Peyer's patch (tissue), 4 donors: ENCODE measurements around the gene DEFB129. TPM values are rescaled to one million over a fixed set of nuclear protein-coding genes. Genes with fewer than 3 reads are reported as not detected.

Experiments used
- DNase-seq, 3 donors: peaks; one replicate each; pipeline ENCODE4 v3.0.0-alpha.2; 2017 to 2019
- H3K27ac ChIP-seq, 4 donors: fragments of 200-600 bp; sonication (generic); one replicate each; pipeline ENCODE4 v1.5.1; 2016 to 2019
- H3K27me3 ChIP-seq, 2 donors: fragments of 200-600 bp; sonication (generic); one replicate each; pipeline ENCODE4 v1.5.1; 2019
- H3K36me3 ChIP-seq, 3 donors: fragments of 200-600 bp; sonication (generic); one replicate each; pipeline ENCODE4 v1.5.1; 2016 to 2019
- H3K4me1 ChIP-seq, 4 donors: fragments of 200-600 bp; sonication (generic); one replicate each; pipeline ENCODE4 v1.5.1; 2016 to 2019
- H3K4me3 ChIP-seq, 4 donors: fragments of 200-600 bp; sonication (generic); 1 replicate in 3 of 4; 2 replicates in 1 of 4; pipeline ENCODE4 v1.5.1; 2016 to 2019; ENCODE audit warnings: mild to moderate bottlenecking in 1 of 4
- H3K9me3 ChIP-seq, 4 donors: fragments of 200-600 bp; sonication (generic); one replicate each; pipeline ENCODE4 v1.5.1; 2016 to 2019; ENCODE audit warnings: mild to moderate bottlenecking in 1 of 4
- POLR2A ChIP-seq, 2 donors: fragments of 450-650 bp; IDR thresholded peaks; one replicate each; pipeline ENCODE4 v1.5.1; 2017; ENCODE audit warnings: antibody characterized with exemption in 2 of 2, mild to moderate bottlenecking in 2 of 2, moderate library complexity in 2 of 2
- total RNA-seq, 4 donors: library from RNA; depleted of rRNA; stranded (reverse); fragments of >200 nt; gene quantifications; one replicate each; pipeline ENCODE4 v1.1.0, GENCODE V29; 2016
- TF ChIP-seq, protein P1 (sequence below), 6 experiments: fragments of 450-650 bp in 4 of 6; fragments of 200-600 bp in 2 of 6; sonication (generic) in 1 of 6; IDR thresholded peaks; one replicate each; pipeline ENCODE4 v1.5.1; 2017 to 2019; ENCODE audit warnings: antibody characterized with exemption in 6 of 6, mild to moderate bottlenecking in 3 of 6, moderate library complexity in 1 of 6

The DEFB129 gene
- total RNA-seq, 4 donors from 2014 or later = not detected

- H3K4me1 ChIP-seq = no peaks in the 10 kb centered on the region
- TF ChIP-seq, protein P1, sequence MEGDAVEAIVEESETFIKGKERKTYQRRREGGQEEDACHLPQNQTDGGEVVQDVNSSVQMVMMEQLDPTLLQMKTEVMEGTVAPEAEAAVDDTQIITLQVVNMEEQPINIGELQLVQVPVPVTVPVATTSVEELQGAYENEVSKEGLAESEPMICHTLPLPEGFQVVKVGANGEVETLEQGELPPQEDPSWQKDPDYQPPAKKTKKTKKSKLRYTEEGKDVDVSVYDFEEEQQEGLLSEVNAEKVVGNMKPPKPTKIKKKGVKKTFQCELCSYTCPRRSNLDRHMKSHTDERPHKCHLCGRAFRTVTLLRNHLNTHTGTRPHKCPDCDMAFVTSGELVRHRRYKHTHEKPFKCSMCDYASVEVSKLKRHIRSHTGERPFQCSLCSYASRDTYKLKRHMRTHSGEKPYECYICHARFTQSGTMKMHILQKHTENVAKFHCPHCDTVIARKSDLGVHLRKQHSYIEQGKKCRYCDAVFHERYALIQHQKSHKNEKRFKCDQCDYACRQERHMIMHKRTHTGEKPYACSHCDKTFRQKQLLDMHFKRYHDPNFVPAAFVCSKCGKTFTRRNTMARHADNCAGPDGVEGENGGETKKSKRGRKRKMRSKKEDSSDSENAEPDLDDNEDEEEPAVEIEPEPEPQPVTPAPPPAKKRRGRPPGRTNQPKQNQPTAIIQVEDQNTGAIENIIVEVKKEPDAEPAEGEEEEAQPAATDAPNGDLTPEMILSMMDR (IDR thresholded peaks at IDR 0.05) = peak; percentile 30 to 69 (median 55)
- TF ChIP-seq POLR2A (IDR thresholded peaks at IDR 0.05) = no peak
- DNase-seq = no peak
- H3K4me3 ChIP-seq = no peak overlapping the region
- no peaks in the 10 kb centered on the region for H3K9me3 ChIP-seq
- no peaks in the 10 kb centered on the region for H3K36me3 ChIP-seq
- no peak overlapping the region for H3K27ac ChIP-seq
- no peaks in the 10 kb centered on the region for H3K27me3 ChIP-seq
These were observed 18.0 kb upstream of the DEFB129 start for GRCh38 chr20:208942-209566.

GRCh38 chr20:210809-211502 is 16.1 kb upstream of the DEFB129 start:
- Histone ChIP-seq H3K9me3 (no peaks in the 10 kb centered on the region), H3K4me3 (no peak overlapping the region), H3K27ac (no peak overlapping the region), H3K27me3 (no peaks in the 10 kb centered on the region), H3K36me3 (no peaks in the 10 kb centered on the region), H3K4me1 (no peaks in the 10 kb centered on the region)
- TF ChIP-seq, protein P1 (IDR thresholded peaks at IDR 0.05) = no peak
- TF ChIP-seq POLR2A (IDR thresholded peaks at IDR 0.05) = no peak
- no peak for DNase-seq

DNA sequence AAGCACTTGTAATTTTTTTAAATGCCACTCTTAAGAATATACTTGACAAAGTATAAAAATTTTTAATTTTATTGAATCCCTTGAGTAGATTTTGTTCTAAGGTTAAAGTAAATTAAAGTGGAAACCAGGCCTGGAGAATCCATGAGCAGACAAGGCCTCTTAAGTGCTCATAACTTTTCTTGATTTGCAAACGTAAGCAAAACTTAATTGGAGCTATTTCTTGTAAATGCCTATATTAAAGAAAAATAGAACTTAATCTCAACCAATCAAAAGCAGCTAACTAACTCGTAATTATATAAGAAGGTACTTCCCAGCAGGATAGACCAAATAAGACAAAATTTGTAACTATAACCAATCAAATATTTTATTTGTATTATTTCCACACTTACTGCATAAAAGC is 12.7 kb upstream of the DEFB129 start:
- H3K9me3 ChIP-seq = no peaks in the 10 kb centered on the region
- H3K4me1 ChIP-seq = no peaks in the 10 kb centered on the region
- DNase-seq = no peak
- no peak overlapping the region for H3K27ac ChIP-seq
- TF ChIP-seq, protein P1 (IDR thresholded peaks at IDR 0.05) = no peak
- TF ChIP-seq POLR2A (IDR thresholded peaks at IDR 0.05) = no peak
- H3K27me3 ChIP-seq = no peaks in the 10 kb centered on the region
- no peak overlapping the region for H3K4me3 ChIP-seq
- H3K36me3 ChIP-seq = no peaks in the 10 kb centered on the region

DNA sequence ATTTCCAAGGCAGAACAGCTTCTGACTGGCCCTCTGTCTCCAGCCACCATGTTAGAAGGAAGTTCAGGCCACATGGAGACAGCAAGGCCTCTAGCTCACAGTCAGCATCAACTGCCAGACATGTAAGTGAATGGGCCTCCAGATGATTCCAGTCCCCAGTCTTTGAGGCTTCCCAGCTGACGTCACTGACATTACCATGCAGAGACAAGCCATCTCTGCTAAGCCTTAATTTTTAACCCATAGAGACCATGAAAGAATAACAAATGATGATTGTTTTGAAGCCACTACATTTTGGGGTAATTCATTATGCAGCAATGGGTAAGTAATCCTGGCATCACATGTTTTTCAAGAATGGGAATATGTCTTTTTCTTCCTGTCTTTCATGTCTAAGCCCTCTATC is 11.3 kb upstream of the DEFB129 start:
- DNase-seq = no peak
- no peak for TF ChIP-seq POLR2A (IDR thresholded peaks at IDR 0.05)
- TF ChIP-seq, protein P1 (IDR thresholded peaks at IDR 0.05) = no peak
- H3K4me3 ChIP-seq = no peak overlapping the region
- no peaks in the 10 kb centered on the region for H3K27me3 ChIP-seq
- no peaks in the 10 kb centered on the region for H3K36me3 ChIP-seq
- no peak overlapping the region for H3K27ac ChIP-seq
- H3K9me3 ChIP-seq = no peaks in the 10 kb centered on the region
- no peaks in the 10 kb centered on the region for H3K4me1 ChIP-seq

DNA sequence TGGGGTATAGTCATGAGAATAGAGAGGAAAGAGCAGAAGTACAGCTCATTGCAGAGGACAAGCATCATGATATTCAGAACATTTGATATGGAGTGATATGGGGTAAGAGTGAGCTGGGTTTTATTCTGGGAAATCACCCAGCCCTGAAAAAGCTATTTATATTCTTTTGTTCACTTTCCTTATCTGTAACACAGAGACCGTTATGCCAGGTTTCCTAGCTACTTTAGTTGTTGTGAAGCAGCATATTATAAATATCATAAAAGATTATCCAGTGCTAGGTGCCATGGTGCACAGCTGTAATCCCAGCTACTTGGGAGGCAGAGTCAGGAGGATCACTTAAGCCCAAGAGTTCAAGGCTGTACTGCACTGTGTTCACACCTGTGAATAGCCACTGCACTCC is 9.8 kb upstream of the DEFB129 start:
- no peak overlapping the region for H3K27ac ChIP-seq
- no peaks in the 10 kb centered on the region for H3K4me1 ChIP-seq
- no peak overlapping the region for H3K4me3 ChIP-seq
- DNase-seq = no peak
- H3K36me3 ChIP-seq = no peaks in the 10 kb centered on the region
- H3K9me3 ChIP-seq = no peaks in the 10 kb centered on the region
- H3K27me3 ChIP-seq = no peaks in the 10 kb centered on the region
- TF ChIP-seq POLR2A (IDR thresholded peaks at IDR 0.05) = no peak
- TF ChIP-seq, protein P1 (IDR thresholded peaks at IDR 0.05) = no peak
